Stimulated activated CD4-positive, alpha-beta T cell treated with anti-CD3 and anti-CD28 coated beads, Interleukin-2, amount 100 ng/mL, for 24 hours (primary cell): Measurements from ENCODE around the gene AGPAT2.
"Not testable (repeated sequence)": the region's sequence is repeated elsewhere in the genome, so short reads cannot be mapped to it uniquely, and the experiment has no call there.

Experiments used
- DNase-seq, 2 donors: peaks; one replicate each; pipeline ENCODE4 v3.0.0-alpha.2; 2020

Gene AGPAT2

DNA sequence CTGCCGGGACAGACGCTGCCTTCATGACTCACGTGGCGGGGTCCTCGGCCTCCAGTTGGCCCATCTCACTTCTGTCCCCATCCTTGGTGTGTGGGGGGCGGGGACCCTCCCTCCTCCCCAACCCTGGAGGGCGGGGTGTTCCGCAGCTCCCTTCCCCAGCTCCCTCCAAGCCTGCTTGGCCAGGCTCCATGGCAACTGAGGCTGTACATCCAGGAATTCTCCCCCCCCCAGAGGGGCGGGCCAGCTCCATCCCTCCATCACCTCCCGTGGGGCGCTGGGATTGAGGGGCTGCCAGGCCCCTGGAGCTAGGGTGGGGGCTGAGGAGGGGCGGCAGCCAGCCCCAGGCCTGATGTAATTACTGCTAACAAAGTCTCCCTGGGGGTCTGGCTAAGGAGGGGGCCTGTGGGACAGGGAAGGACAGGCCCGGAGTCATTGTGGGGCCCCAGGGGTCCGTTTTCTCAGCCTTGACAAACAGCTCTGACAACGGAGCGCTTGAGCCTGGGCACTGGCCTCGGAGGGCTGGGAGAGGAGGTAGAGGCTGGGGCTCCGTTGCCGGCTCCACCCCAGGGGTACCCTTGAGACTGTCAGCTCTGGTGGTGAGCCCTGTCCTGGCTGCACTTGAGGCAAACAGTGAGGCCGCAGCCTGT, 33.1 kb upstream of the AGPAT2 start:
- DNase-seq: no peak

DNA sequence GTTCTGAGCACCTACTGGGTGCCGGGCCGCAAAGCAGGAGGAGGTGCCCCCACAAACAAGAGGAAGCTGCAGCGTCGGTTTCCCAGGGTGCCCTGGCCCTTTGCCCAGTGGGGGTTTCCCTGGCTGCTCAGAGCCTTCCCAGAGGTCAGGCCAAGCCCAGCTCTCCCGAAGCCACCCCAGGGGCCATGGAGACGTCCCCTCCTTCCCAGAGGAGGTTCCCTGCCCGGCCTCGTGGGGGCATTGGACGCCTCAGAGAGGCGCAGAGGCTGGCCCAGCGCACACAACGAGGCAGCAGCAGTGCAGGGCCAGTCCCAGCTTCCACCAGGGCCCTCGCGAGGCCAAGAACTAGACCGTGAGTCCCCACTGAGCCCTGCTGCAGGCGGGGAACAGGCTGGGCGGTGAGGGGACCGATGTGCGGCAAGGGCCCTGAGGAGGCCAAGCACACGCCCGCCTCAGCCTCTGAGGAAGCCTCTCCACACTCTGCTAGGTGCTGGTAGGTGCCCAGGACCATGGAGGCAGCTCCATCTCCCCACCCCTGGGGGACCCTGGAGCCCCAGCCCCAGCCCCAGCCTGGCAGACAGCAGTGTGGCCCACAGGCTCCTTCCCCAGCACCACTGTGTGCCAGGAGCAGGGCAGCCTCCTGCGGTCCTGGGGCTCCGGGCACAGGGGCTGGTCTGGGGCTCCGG, 32.1 kb upstream of the AGPAT2 start:
- DNase-seq: peak in 1 of 2 donors; percentile 22

- no peak for DNase-seq
These were observed 31.3 kb upstream of the AGPAT2 start for GRCh38 chr9:136718345-136719194.

GRCh38 chr9:136717399-136717798, 30.1 kb upstream of the AGPAT2 start:
- DNase-seq: no peak

GRCh38 chr9:136714893-136715274, 27.6 kb upstream of the AGPAT2 start:
- DNase-seq: no peak

GRCh38 chr9:136714096-136714892, 27.0 kb upstream of the AGPAT2 start:
- no peak for DNase-seq

DNA sequence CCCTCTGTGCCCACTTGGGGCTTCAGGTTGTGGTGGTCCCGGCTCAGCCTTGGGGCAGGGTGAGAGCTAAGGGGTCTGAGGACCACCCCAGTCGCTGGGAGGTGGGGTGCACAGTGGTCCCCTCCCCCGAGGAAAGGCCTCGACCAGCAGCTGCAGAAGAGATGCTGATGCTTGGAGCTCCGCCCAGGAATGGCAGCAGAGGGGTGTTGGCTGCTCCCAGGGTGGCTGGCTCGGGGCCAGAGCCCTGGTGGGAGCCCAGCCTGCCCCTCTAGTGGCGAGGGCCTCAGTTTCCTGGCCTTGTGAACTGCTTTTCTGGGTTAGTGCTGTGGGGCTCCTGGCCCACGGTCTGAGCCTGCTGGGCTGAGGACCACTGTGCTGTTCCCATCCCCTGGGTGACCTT, 26.3 kb upstream of the AGPAT2 start:
- DNase-seq: no peak

DNA sequence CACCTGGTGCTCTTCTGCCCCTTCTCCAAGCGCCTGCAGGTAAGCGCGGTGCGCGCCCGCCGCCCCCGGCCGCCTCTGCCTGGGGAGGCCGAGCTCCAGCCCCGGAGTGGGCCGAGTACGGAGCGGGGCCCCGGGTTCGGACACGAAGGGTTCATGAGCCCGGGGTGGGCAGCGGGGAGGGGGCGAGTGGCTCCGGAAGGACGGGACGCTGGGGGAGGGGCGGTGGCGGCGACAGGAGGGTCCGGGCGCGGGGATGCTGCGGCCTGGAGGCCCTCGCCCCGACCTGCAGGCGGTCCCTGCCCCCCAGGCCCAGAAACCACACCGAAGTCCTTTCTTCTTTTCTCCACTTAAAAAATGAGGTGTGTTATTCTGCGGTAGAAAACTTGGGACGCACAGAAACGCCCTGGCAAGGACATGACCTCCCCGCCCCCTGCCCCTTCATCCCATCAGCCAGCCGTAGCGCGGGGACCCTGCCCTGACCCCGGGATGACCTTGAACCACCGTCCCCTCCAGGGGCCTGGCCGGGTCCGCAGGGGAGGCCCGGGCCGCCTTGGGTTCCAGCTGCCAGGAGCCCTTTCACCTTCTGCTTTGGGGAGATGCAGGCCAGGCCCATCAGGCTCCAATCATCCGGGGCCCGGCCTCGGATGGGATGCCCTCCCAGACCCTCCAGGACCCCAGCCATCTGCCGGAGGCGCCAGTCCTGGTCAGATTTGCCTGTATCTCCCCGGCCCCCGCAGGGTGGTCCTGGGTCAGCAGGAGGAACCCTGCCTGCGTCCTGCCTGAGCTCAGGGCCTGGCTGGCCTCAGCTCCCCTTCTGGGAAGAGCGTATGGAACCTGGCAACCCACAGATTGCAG, 25.7 kb upstream of the AGPAT2 start:
- DNase-seq: no peak

- no peak for DNase-seq
These were observed 24.8 kb upstream of the AGPAT2 start, which contains the start of gene DIPK1B for GRCh38 chr9:136711751-136712689. DIPK1B (plus strand) TSS chr9:136712572; CDS start chr9:136712666, 94 bp downstream.

- DNase-seq: not testable (repeated sequence)
These were observed 24.0 kb upstream of the AGPAT2 start for GRCh38 chr9:136711219-136711648.

GRCh38 chr9:136710543-136710942, 23.3 kb upstream of the AGPAT2 start:
- DNase-seq: no peak

DNA sequence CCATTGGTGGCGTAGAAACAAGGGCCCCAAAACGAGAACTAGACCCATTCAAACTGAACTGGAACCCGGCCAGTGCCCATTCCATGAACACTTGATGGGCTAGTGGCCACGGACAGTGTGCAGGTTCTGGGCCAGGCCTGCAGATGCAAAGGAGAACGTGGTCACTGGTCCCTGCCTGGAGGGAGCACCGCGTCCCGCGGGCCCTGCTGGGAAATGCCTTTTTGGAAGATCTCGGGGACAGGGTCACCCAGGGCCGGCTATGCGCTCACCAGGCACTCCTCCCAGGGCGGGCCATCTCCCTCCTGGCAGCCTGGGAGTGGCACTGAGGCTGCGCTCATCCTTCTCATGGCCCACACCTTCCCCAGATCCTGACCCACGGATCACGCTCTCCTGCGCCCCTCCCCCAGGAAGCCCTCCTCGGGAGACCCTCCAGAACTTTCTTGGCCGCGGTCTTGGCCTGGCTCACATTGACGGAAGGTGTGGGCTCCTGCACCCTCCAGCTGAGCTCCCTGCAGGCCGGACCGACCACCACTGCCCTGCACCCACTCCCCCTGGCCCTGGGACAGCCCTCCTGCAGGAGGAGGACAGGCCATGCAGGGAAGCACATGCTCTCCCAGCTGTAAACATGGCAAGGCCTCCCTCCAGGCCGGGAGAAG, 22.3 kb upstream of the AGPAT2 start:
- DNase-seq: no peak

DNA sequence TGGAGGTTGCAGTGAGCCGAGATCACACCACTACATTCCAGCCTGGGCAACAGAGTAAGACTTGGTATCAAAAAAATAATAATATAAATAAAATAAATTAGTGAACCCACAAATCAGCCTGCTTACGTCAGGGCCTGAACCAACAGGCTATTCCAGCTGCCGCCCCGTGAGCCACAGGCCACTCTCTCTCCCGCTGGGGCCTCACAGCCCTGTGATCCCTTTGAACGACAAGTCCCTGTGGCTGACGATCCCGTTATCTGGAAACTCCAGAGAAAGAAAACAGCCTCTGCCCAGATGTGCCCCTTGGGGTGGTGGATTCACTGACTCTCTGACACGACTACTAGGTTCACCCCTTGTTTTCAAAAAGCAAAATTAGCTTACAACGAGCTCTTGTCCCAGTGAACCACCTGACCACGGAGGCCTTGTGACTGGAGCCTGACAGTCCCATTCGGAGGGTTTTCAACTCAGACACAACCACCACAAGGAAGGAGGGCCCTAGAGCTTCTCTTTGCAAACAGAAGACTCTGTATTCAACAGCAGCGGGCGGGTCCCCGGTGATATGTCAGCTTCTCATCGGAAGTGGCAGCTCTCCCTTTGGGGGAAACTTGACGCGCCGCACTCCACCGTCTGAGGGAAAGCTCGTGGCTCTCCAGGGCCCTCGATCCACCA, 20.7 kb upstream of the AGPAT2 start:
- no peak for DNase-seq

DNA sequence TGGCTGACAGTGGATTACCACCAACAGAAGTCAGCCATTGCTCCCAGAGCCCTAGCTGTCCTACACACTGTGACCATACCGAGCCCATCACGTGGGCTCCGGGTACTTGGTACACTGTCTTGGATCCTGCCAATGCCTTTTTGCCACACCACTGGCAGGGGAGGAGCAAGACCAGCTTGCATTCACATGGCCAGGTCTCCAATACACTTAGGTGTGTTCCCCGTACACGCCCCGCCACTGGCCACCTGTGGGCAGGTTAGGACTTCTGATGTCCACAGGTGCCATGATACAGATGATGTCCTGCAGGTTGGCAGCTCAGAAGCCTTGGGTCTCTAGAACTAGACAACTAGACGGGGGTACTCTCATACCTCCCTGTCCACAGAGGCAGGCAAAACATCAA, 19.8 kb upstream of the AGPAT2 start:
- no peak for DNase-seq

DNA sequence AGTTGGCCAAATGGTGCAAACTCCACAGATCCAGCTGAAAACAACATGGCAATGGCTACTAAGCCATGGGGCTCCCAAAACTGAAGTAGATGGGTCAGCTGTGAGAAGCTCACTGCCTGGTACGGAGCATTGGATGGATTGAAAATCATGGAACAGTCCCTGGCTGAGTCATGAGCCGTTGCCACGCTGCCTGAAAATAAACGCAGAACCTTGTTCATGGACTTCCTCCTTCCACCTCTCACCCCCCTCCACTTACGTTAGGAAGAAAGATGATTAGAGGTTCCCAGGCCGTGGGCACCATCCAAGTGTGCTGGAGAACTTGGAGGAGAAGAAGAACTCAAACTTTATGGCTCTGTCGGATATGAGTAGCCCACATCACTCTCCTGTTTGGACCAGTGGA, 18.3 kb upstream of the AGPAT2 start:
- no peak for DNase-seq

GRCh38 chr9:136704741-136705140, 17.5 kb upstream of the AGPAT2 start:
- not testable (repeated sequence) for DNase-seq

DNA sequence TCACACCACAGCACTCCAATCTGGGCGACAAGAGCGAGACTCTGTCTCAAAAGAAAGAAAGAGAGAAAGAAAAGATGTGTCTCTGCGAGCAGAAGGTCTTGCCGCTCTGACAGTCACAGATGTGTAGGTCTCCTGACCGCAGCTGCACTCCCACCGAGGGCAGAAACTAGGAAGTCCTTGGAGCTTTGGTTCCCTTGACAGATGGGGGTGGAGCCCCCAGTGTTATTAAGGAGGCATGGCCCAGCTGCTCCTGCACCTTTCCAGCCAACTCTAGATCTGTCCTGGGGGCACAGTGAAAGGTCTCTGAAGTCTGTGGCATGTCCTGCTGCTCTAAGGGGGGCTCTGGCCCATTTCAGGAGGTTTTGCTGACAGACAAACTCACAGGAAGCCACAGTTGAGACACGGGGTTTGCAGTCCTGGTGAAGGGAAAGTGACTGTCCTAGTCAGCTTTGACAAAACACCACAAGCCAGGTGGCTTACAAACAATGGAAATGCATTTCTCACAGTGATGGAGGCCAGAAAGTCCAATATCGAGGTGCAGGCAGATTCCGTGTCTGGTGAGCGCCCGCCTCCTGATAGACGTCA, 16.1 kb upstream of the AGPAT2 start:
- no peak for DNase-seq

DNA sequence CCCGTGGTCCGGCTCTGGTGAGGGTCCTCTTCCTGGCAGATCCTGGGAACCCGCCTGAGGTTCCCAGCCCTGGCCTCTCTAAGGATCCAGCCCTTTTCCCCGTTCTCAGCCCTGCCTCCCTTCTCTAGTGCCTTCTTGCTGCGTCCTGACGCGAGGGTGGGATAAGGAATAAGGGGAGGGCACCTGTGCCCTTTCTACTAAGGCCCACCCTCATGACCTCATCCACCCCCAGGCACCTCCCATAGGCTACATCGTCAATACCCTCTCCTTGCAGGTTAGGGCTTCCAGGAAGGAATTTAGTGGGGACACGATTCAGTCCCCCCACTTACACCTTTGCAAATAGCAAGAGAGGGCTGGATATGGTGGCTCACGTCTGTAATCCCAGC, 14.4 kb upstream of the AGPAT2 start:
- DNase-seq: no peak
